HG03575 (cell line): ENCODE data around the gene DISC1.
"Not testable (repeated sequence)": the region's sequence is repeated elsewhere in the genome, so short reads cannot be mapped to it uniquely, and the experiment has no call there.

Experiments used
- ATAC-seq: cut with Tn5 transposase; IDR thresholded peaks from one replicate; pipeline ENCODE4 v1.9.1; 2021; ENCODE audit not compliant: unreplicated experiment, insufficient number of reproducible peaks, low FRiP score; ENCODE audit errors: extremely low read depth

Gene DISC1

GRCh38 chr1:231929311-231929710 is 302.7 kb downstream of the DISC1 start:
- no peak for ATAC-seq

- no peak for ATAC-seq
Observed at GRCh38 chr1:231930257-231930947, 303.8 kb downstream of the DISC1 start.

- no peak for ATAC-seq
Observed at GRCh38 chr1:231931146-231931545, 304.6 kb downstream of the DISC1 start.

- no peak for ATAC-seq
Observed at GRCh38 chr1:231931846-231932454, 305.4 kb downstream of the DISC1 start.

GRCh38 chr1:231933711-231934626 is 307.4 kb downstream of the DISC1 start:
- no peak for ATAC-seq

- ATAC-seq, result no peak
Observed at GRCh38 chr1:231934797-231935196, 308.2 kb downstream of the DISC1 start.

- no peak for ATAC-seq
Observed at GRCh38 chr1:231935856-231936255, 309.3 kb downstream of the DISC1 start.

- ATAC-seq, result no peak
Observed at GRCh38 chr1:231936983-231937775, 310.6 kb downstream of the DISC1 start.

GRCh38 chr1:231938211-231938610 is 311.6 kb downstream of the DISC1 start:
- no peak for ATAC-seq

GRCh38 chr1:231938711-231939110 is 312.1 kb downstream of the DISC1 start:
- no peak for ATAC-seq

- no peak for ATAC-seq
Observed at GRCh38 chr1:231939118-231939517, 312.5 kb downstream of the DISC1 start.

GRCh38 chr1:231940116-231940515 is 313.5 kb downstream of the DISC1 start:
- ATAC-seq, result no peak

- ATAC-seq, result no peak
Observed at GRCh38 chr1:231940701-231941100, 314.1 kb downstream of the DISC1 start.

- ATAC-seq, result no peak
Observed at GRCh38 chr1:231943084-231943483, 316.5 kb downstream of the DISC1 start.

- not testable (repeated sequence) for ATAC-seq
Observed at GRCh38 chr1:231948102-231948501, 321.5 kb downstream of the DISC1 start.

- ATAC-seq, result no peak
Observed at GRCh38 chr1:231949277-231950091, 322.9 kb downstream of the DISC1 start.

GRCh38 chr1:231950331-231951128 is 323.9 kb downstream of the DISC1 start:
- ATAC-seq, result no peak

GRCh38 chr1:231951374-231951773 is 324.8 kb downstream of the DISC1 start:
- no peak for ATAC-seq
